GM12892 (cell line): ENCODE data around the gene KLF3.

Experiments used
- POLR2A ChIP-seq: IDR thresholded peaks from 2 replicates; pipeline ENCODE4 v1.6.1; 2011; ENCODE audit warnings: low read depth, low read length, control low read depth
- TAF1 ChIP-seq: IDR thresholded peaks from 2 replicates; pipeline ENCODE4 v1.6.1; 2011; ENCODE audit warnings: low read depth, mild to moderate bottlenecking, control low read depth, low read length, borderline replicate concordance

GRCh38 chr4:38660838-38661237 lies 3.2 kb upstream of the KLF3 start:
- TF ChIP-seq TAF1 = no peak
- no peak for TF ChIP-seq POLR2A
